ENCODE measurements around the gene IRS2. TPM values are rescaled to one million over a fixed set of nuclear protein-coding genes. Genes with fewer than 3 reads are reported as not detected.

IRS2 gene
- total and polyA plus RNA-seq, 2 of the 8 experiments (the other 6 are each of a cell fraction or from before 2014, with no cell fraction given): 2.6 to 17.0 TPM

DNA sequence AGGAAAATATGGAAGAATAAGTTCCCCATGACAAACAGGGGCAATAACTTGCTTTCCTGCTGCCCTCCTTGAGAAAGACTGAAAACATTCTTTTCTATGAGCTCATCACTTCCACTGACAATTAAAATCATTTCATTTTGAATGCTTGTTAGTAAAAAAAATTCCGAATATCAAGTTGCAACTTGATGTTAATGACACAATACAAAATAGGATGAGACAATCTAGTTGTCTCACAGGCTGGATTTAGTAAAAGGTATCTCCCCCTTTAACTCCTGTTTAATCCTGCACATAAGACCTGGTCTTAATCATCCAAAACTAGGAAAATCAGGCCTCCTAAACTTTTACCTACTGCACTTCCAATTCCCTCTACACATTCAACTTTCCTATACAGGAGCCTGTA lies 24.7 kb downstream of the IRS2 start (continued):
- TF ChIP-seq, protein P1, sequence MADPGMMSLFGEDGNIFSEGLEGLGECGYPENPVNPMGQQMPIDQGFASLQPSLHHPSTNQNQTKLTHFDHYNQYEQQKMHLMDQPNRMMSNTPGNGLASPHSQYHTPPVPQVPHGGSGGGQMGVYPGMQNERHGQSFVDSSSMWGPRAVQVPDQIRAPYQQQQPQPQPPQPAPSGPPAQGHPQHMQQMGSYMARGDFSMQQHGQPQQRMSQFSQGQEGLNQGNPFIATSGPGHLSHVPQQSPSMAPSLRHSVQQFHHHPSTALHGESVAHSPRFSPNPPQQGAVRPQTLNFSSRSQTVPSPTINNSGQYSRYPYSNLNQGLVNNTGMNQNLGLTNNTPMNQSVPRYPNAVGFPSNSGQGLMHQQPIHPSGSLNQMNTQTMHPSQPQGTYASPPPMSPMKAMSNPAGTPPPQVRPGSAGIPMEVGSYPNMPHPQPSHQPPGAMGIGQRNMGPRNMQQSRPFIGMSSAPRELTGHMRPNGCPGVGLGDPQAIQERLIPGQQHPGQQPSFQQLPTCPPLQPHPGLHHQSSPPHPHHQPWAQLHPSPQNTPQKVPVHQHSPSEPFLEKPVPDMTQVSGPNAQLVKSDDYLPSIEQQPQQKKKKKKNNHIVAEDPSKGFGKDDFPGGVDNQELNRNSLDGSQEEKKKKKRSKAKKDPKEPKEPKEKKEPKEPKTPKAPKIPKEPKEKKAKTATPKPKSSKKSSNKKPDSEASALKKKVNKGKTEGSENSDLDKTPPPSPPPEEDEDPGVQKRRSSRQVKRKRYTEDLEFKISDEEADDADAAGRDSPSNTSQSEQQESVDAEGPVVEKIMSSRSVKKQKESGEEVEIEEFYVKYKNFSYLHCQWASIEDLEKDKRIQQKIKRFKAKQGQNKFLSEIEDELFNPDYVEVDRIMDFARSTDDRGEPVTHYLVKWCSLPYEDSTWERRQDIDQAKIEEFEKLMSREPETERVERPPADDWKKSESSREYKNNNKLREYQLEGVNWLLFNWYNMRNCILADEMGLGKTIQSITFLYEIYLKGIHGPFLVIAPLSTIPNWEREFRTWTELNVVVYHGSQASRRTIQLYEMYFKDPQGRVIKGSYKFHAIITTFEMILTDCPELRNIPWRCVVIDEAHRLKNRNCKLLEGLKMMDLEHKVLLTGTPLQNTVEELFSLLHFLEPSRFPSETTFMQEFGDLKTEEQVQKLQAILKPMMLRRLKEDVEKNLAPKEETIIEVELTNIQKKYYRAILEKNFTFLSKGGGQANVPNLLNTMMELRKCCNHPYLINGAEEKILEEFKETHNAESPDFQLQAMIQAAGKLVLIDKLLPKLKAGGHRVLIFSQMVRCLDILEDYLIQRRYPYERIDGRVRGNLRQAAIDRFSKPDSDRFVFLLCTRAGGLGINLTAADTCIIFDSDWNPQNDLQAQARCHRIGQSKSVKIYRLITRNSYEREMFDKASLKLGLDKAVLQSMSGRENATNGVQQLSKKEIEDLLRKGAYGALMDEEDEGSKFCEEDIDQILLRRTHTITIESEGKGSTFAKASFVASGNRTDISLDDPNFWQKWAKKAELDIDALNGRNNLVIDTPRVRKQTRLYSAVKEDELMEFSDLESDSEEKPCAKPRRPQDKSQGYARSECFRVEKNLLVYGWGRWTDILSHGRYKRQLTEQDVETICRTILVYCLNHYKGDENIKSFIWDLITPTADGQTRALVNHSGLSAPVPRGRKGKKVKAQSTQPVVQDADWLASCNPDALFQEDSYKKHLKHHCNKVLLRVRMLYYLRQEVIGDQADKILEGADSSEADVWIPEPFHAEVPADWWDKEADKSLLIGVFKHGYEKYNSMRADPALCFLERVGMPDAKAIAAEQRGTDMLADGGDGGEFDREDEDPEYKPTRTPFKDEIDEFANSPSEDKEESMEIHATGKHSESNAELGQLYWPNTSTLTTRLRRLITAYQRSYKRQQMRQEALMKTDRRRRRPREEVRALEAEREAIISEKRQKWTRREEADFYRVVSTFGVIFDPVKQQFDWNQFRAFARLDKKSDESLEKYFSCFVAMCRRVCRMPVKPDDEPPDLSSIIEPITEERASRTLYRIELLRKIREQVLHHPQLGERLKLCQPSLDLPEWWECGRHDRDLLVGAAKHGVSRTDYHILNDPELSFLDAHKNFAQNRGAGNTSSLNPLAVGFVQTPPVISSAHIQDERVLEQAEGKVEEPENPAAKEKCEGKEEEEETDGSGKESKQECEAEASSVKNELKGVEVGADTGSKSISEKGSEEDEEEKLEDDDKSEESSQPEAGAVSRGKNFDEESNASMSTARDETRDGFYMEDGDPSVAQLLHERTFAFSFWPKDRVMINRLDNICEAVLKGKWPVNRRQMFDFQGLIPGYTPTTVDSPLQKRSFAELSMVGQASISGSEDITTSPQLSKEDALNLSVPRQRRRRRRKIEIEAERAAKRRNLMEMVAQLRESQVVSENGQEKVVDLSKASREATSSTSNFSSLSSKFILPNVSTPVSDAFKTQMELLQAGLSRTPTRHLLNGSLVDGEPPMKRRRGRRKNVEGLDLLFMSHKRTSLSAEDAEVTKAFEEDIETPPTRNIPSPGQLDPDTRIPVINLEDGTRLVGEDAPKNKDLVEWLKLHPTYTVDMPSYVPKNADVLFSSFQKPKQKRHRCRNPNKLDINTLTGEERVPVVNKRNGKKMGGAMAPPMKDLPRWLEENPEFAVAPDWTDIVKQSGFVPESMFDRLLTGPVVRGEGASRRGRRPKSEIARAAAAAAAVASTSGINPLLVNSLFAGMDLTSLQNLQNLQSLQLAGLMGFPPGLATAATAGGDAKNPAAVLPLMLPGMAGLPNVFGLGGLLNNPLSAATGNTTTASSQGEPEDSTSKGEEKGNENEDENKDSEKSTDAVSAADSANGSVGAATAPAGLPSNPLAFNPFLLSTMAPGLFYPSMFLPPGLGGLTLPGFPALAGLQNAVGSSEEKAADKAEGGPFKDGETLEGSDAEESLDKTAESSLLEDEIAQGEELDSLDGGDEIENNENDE (IDR thresholded peaks at IDR 0.05; ENCODE audit: insufficient replicate concordance, low read length): no peak
- TF ChIP-seq SP2 (IDR thresholded peaks at IDR 0.05; ENCODE audit: low read length) (no peak), JUND (IDR thresholded peaks at IDR 0.05; ENCODE audit: low read length) (no peak), EZH2 (IDR thresholded peaks at IDR 0.05; ENCODE audit: low read depth, low read length, severe bottlenecking) (no peak), NRF1 (IDR thresholded peaks at IDR 0.05; ENCODE audit: low read depth, low read length) (no peak)
- TF ChIP-seq, protein P2, sequence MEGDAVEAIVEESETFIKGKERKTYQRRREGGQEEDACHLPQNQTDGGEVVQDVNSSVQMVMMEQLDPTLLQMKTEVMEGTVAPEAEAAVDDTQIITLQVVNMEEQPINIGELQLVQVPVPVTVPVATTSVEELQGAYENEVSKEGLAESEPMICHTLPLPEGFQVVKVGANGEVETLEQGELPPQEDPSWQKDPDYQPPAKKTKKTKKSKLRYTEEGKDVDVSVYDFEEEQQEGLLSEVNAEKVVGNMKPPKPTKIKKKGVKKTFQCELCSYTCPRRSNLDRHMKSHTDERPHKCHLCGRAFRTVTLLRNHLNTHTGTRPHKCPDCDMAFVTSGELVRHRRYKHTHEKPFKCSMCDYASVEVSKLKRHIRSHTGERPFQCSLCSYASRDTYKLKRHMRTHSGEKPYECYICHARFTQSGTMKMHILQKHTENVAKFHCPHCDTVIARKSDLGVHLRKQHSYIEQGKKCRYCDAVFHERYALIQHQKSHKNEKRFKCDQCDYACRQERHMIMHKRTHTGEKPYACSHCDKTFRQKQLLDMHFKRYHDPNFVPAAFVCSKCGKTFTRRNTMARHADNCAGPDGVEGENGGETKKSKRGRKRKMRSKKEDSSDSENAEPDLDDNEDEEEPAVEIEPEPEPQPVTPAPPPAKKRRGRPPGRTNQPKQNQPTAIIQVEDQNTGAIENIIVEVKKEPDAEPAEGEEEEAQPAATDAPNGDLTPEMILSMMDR (IDR thresholded peaks at IDR 0.05; ENCODE audit: control extremely low read depth in 1 of 3, insufficient read depth in 1 of 3, low read depth in 1 of 3, low read length in 3 of 3): no peak

Measured in H1 (cell line).